Measurements from ENCODE around the gene MAP1LC3B.
A peak's percentile ranks its signal among the peaks of the same experiment; 100 is the strongest.

MAP1LC3B gene

DNA sequence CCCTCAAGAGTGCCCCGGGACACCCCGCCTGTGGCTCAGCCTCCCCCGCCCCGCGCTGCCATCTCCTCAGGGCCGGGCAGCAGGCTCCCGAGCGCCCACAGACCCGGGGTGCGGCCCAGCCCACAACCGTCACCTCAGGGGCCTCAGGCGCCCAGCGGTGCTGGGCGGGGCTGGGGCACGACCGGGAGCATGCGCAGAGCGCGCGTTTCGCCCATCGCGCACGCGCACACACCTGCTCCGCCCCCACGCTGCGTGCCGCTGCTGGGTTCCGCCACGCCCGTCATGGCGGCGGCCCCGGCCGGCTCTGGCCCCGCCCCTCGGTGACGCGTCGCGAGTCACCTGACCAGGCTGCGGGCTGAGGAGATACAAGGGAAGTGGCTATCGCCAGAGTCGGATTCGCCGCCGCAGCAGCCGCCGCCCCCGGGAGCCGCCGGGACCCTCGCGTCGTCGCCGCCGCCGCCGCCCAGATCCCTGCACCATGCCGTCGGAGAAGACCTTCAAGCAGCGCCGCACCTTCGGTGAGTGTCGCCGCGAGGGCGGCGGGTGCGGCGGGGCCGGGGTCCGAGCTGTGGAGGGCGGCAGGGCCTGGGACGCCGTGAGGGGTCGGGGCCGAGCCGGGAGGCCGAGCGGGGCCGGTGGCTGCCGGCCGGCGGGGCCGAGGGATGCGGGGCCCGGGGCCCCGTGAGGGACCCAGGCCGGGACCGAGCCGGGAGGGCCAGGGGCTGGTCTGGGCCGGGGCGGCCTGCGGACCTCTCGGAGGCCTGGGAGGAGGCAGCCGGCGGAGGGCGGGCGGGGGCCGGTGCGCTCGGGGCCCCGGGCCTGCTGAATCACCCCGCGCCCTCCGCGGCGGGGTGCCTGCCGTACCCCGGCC, at the start of gene MAP1LC3B:
Gene MAP1LC3B (plus strand): TSS at position 387 of the 871 bp plus-strand sequence. CDS start 92 bp downstream, at position 479.
- Histone ChIP-seq H3K4me1 (ENCODE audit: control insufficient read depth in 5 of 5, insufficient read depth in 5 of 5, low read length in 5 of 5) (peaks cover 14 to 53% (median 43%) of the 10 kb centered on the region in 5 donors), H3K27me3 (ENCODE audit: control insufficient read depth in 5 of 5, insufficient read depth in 4 of 5, low read length in 5 of 5) (no peaks in the 10 kb centered on the region), H3K27ac (ENCODE audit: low read depth, low read length) (peak within 1 kb of the TSS; percentile 98), H3K4me3 (ENCODE audit: low read depth in 1 of 5, low read length in 5 of 5) (peak within 1 kb of the TSS; percentile 80 to 99 (median 90)), H3K36me3 (ENCODE audit: control insufficient read depth in 5 of 5, insufficient read depth in 5 of 5, low read length in 5 of 5) (no peaks in the 10 kb centered on the region), H3K9me3 (ENCODE audit: control insufficient read depth in 5 of 5, low read length in 5 of 5) (no peaks in the 10 kb centered on the region), H3K9ac (ENCODE audit: low read length in 5 of 5) (peak within 1 kb of the TSS; percentile 69 to 96 (median 88))

DNA sequence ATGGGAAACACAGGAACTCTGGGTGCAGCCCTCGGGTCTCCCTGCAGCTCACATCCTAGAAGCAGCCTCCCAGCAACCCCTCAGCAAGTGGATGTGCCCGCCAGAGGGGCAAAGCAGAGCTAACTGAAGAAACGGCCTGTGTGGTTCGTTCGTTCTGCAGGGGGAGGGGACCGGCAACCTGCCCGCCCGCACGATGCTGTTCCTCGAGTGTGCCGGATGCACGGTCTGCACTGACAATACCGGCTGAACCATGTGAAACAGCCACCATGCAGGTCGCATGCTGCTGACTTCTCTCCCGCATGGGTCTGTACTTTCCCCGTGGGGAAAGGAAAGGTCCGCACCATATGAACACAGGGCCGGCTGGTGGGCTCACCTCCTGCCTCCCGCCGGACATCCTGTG, 49.6 kb upstream of the MAP1LC3B start:
- H3K36me3 ChIP-seq (ENCODE audit: control insufficient read depth in 5 of 5, insufficient read depth in 5 of 5, low read length in 5 of 5), result peaks cover 2 to 73% (median 63%) of the 10 kb centered on the region in 5 donors
- no peaks in the 10 kb centered on the region for H3K9me3 ChIP-seq (ENCODE audit: control insufficient read depth in 5 of 5, low read length in 5 of 5)
- no peak overlapping the region for H3K4me3 ChIP-seq (ENCODE audit: low read depth in 1 of 5, low read length in 5 of 5)
- peaks cover 0 to 23% (median 8%) of the 10 kb centered on the region in 5 donors for H3K4me1 ChIP-seq (ENCODE audit: control insufficient read depth in 5 of 5, insufficient read depth in 5 of 5, low read length in 5 of 5)
- H3K27ac ChIP-seq (ENCODE audit: low read depth, low read length), result no peak overlapping the region
- H3K27me3 ChIP-seq (ENCODE audit: control insufficient read depth in 5 of 5, insufficient read depth in 4 of 5, low read length in 5 of 5), result no peaks in the 10 kb centered on the region
- no peak overlapping the region for H3K9ac ChIP-seq (ENCODE audit: low read length in 5 of 5)

DNA sequence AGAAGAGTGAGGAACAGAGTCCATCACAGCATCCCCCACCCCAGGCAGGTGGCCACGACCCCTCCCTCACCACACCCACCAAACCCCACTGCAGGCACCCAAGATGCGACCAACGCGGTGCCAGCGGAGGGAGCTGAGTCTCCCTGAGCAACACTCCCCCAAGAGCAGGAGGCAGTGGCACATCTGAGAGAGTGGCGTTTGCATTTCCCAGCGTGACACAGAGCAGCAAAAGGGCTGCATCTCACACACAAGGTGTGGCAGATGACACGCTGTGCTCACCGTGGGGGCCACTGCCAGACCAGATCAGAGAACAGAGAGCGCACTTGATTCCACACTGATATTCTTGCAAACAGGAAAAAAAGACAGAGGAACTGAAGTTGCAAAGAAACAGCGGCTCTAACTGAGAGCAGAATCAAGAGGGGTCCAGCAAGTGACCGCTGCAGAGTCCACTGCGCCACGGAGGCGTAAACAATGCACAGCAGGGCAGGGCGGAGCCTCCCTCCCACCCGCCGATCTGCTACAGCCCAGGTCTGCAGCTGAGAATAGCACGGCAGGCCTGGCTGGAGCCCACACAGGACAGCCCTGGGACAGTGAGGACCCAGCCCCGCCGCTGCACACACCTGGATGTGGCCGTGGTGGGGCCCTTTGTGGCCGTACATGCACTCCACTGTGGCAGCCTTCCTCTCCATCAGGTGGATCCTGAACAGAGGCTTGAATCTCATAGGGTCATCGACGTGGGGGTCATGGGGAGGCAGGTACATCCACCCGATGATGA, 49.0 kb upstream of the MAP1LC3B start:
- Histone ChIP-seq H3K4me1 (ENCODE audit: control insufficient read depth in 5 of 5, insufficient read depth in 5 of 5, low read length in 5 of 5) (peaks cover 0 to 23% (median 8%) of the 10 kb centered on the region in 5 donors), H3K9ac (ENCODE audit: low read length in 5 of 5) (no peak overlapping the region), H3K36me3 (ENCODE audit: control insufficient read depth in 5 of 5, insufficient read depth in 5 of 5, low read length in 5 of 5) (peaks cover 2 to 73% (median 63%) of the 10 kb centered on the region in 5 donors), H3K4me3 (ENCODE audit: low read depth in 1 of 5, low read length in 5 of 5) (no peak overlapping the region), H3K27me3 (ENCODE audit: control insufficient read depth in 5 of 5, insufficient read depth in 4 of 5, low read length in 5 of 5) (no peaks in the 10 kb centered on the region), H3K9me3 (ENCODE audit: control insufficient read depth in 5 of 5, low read length in 5 of 5) (no peaks in the 10 kb centered on the region), H3K27ac (ENCODE audit: low read depth, low read length) (no peak overlapping the region)

DNA sequence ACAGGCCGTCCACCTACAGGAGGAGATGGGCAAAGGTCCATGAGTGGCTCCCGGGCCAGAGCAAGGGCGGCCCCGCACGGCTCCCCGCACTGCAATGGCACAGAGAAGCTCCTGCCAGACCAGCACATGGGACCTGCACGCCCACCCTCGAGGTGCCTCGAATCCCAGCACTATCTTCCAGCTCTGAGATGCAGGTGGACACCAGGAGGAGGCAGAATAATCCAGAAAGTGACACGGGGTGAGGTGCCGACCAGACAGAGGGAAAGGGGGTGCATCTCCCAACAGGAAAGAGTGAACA, 48.4 kb upstream of the MAP1LC3B start:
- no peak overlapping the region for H3K9ac ChIP-seq (ENCODE audit: low read length in 5 of 5)
- peaks cover 0 to 23% (median 8%) of the 10 kb centered on the region in 5 donors for H3K4me1 ChIP-seq (ENCODE audit: control insufficient read depth in 5 of 5, insufficient read depth in 5 of 5, low read length in 5 of 5)
- H3K27me3 ChIP-seq (ENCODE audit: control insufficient read depth in 5 of 5, insufficient read depth in 4 of 5, low read length in 5 of 5), result no peaks in the 10 kb centered on the region
- no peak overlapping the region for H3K4me3 ChIP-seq (ENCODE audit: low read depth in 1 of 5, low read length in 5 of 5)
- peaks cover 2 to 73% (median 60%) of the 10 kb centered on the region in 5 donors for H3K36me3 ChIP-seq (ENCODE audit: control insufficient read depth in 5 of 5, insufficient read depth in 5 of 5, low read length in 5 of 5)
- H3K27ac ChIP-seq (ENCODE audit: low read depth, low read length), result no peak overlapping the region
- H3K9me3 ChIP-seq (ENCODE audit: control insufficient read depth in 5 of 5, low read length in 5 of 5), result no peaks in the 10 kb centered on the region

DNA sequence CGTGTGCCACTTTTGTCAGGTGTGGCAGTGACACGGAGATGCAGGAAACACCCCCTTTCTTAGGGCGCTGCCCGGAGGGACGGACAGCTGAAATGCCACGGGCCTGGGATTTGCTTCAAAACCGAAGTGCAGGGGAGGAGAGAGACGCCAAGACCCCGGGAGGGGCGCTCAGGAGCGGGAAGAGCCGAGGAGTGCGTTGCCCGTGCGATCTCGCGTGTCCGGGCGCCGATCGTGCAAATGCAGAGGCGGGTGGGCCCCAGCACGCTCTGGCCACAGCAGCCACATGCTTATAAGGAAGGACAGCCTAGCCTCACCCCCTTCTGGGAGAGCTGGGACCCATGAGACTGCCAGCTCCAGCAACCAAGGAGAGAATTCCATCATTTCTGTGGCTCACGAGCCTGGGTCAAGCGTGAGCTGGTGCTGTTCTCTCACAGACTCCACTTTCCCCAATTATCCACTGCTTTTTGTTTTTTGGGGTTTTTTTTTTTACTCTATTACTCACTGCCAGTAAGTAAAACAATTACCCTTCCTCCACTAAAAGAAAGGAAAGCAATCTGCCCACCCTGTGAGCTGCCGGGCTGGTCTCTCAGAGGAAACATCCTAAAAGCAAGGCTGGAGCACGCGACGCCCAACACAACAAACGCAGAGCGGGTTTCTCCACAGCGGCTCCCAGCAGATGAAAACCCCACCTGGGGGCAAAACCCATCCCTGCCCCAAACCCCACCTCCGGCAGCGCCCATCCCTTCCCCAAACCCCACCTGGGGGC, 47.8 kb upstream of the MAP1LC3B start:
- Histone ChIP-seq H3K9ac (ENCODE audit: low read length in 5 of 5) (no peak overlapping the region), H3K4me3 (ENCODE audit: low read depth in 1 of 5, low read length in 5 of 5) (no peak overlapping the region), H3K4me1 (ENCODE audit: control insufficient read depth in 5 of 5, insufficient read depth in 5 of 5, low read length in 5 of 5) (peaks cover 0 to 23% (median 8%) of the 10 kb centered on the region in 5 donors), H3K36me3 (ENCODE audit: control insufficient read depth in 5 of 5, insufficient read depth in 5 of 5, low read length in 5 of 5) (peaks cover 2 to 69% (median 53%) of the 10 kb centered on the region in 5 donors), H3K27me3 (ENCODE audit: control insufficient read depth in 5 of 5, insufficient read depth in 4 of 5, low read length in 5 of 5) (no peaks in the 10 kb centered on the region), H3K9me3 (ENCODE audit: control insufficient read depth in 5 of 5, low read length in 5 of 5) (no peaks in the 10 kb centered on the region), H3K27ac (ENCODE audit: low read depth, low read length) (no peak overlapping the region)

DNA sequence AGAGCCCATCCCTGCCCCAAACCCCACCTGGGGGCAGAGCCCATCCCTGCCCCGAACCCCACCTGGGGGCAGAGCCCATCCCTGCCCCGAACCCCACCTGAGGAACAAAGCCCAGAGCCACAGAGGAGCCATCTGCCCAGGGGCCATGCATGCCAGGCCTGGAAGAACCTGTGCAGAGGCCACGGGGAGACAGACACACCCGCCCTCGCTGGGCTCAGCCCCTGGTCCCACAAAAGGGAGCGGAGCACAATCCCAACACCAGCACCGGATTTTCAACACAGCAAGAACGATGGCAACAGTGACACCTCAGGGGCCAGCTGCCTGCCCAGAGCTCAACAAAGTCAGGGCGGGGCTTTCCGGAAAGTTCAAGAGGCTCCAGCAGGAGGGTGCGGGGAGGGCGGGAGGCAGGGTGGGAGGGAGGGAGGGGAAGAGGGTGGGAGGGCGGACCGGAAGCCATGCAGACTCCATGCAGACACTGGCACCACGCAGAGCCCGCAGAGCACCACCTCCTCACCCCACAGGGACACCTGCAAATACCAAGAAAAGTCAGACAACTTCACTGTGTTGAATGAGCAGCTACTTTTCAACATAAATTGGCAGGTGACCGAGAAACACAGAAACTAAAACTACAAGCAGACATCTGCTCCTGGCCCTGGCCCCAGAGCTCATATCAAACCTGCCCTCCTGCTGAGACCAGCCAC, 47.1 kb upstream of the MAP1LC3B start:
- Histone ChIP-seq H3K27me3 (ENCODE audit: control insufficient read depth in 5 of 5, insufficient read depth in 4 of 5, low read length in 5 of 5) (no peaks in the 10 kb centered on the region), H3K36me3 (ENCODE audit: control insufficient read depth in 5 of 5, insufficient read depth in 5 of 5, low read length in 5 of 5) (peaks cover 2 to 64% (median 50%) of the 10 kb centered on the region in 5 donors), H3K4me3 (ENCODE audit: low read depth in 1 of 5, low read length in 5 of 5) (no peak overlapping the region), H3K9me3 (ENCODE audit: control insufficient read depth in 5 of 5, low read length in 5 of 5) (no peaks in the 10 kb centered on the region), H3K9ac (ENCODE audit: low read length in 5 of 5) (no peak overlapping the region), H3K4me1 (ENCODE audit: control insufficient read depth in 5 of 5, insufficient read depth in 5 of 5, low read length in 5 of 5) (peaks cover 0 to 23% (median 8%) of the 10 kb centered on the region in 5 donors), H3K27ac (ENCODE audit: low read depth, low read length) (no peak overlapping the region)

DNA sequence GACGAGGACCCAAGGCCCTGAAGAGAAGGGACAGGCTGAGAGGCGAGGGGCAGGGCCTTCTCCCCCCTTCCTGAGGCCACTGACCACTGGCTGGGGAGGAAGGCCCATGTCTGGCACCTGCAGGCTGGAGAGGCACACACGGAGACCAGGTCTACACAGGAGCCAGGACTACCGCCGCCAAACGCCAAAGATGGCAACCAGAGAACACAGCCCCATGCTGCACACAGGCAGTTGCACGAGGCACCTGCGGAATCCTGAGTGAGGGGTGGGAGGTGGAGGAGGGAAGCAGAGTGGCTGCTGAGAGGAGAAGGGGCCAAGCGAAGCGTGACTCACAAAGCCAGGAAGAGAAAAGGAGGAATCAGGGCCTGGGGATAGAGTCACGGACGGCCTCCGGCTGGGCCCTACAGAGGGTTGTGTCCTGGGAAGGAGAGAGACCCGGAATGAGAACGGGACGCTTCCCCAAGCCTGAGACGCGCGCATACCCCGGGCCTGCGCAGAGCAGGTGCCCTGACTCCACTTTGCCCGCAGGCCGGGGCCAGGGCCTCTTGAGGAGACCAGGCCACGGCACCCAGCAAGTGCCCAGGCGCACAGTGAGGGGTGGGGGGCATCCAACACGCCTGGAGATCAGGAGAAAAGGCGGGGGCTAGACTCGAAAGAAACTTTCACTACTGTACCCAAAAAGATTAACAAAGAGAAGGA, 46.3 kb upstream of the MAP1LC3B start:
- H3K36me3 ChIP-seq (ENCODE audit: control insufficient read depth in 5 of 5, insufficient read depth in 5 of 5, low read length in 5 of 5), result peaks cover 0 to 61% (median 49%) of the 10 kb centered on the region in 5 donors
- H3K4me3 ChIP-seq (ENCODE audit: low read depth in 1 of 5, low read length in 5 of 5), result no peak overlapping the region
- no peaks in the 10 kb centered on the region for H3K9me3 ChIP-seq (ENCODE audit: control insufficient read depth in 5 of 5, low read length in 5 of 5)
- no peak overlapping the region for H3K9ac ChIP-seq (ENCODE audit: low read length in 5 of 5)
- H3K27me3 ChIP-seq (ENCODE audit: control insufficient read depth in 5 of 5, insufficient read depth in 4 of 5, low read length in 5 of 5), result no peaks in the 10 kb centered on the region
- H3K27ac ChIP-seq (ENCODE audit: low read depth, low read length), result no peak overlapping the region
- H3K4me1 ChIP-seq (ENCODE audit: control insufficient read depth in 5 of 5, insufficient read depth in 5 of 5, low read length in 5 of 5), result peaks cover 2 to 29% (median 16%) of the 10 kb centered on the region in 5 donors

DNA sequence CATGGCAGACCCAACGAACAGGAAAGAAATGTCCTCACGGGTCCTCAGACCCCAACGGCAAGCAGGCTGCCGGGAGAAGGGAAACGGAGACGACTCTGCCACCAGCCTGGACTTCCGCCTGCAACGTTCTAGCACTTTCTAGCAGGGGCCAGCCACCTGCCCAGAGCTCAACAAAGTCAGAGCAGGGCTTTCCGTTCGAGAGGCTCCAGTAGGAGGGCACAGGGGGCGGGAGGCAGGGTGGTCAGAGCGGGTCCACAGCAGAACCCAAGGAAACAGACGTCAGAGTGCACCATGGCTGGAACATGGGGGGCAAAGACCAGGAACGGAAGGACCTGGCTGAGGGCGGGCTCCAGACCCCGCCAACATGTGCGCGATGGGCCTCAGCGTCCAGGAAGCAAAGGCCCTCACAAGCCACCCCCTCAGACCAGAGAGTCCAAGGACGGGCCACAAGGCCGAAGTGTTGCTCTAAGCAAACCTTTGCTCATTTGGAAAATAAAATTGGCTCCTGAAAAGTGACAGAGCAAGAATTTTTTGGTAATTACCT, 45.5 kb upstream of the MAP1LC3B start:
- Histone ChIP-seq H3K36me3 (ENCODE audit: control insufficient read depth in 5 of 5, insufficient read depth in 5 of 5, low read length in 5 of 5) (peaks cover 0 to 56% (median 49%) of the 10 kb centered on the region in 5 donors), H3K4me3 (ENCODE audit: low read depth in 1 of 5, low read length in 5 of 5) (no peak overlapping the region), H3K9ac (ENCODE audit: low read length in 5 of 5) (no peak overlapping the region), H3K9me3 (ENCODE audit: control insufficient read depth in 5 of 5, low read length in 5 of 5) (no peaks in the 10 kb centered on the region), H3K27me3 (ENCODE audit: control insufficient read depth in 5 of 5, insufficient read depth in 4 of 5, low read length in 5 of 5) (no peaks in the 10 kb centered on the region), H3K27ac (ENCODE audit: low read depth, low read length) (no peak overlapping the region), H3K4me1 (ENCODE audit: control insufficient read depth in 5 of 5, insufficient read depth in 5 of 5, low read length in 5 of 5) (peaks cover 4 to 34% (median 22%) of the 10 kb centered on the region in 5 donors)
